NB4 (cell line): ENCODE data around the gene PLCXD1.
"Not testable (repeated sequence)": the region's sequence is repeated elsewhere in the genome, so short reads cannot be mapped to it uniquely, and the experiment has no call there.

Source experiments
- CTCF ChIP-seq: IDR thresholded peaks from one replicate; pipeline ENCODE4 v1.5.1; 2012; ENCODE audit warnings: low read depth, low read length
- MAX ChIP-seq: IDR thresholded peaks from 2 replicates; pipeline ENCODE4 v1.6.1; 2011; ENCODE audit warnings: low read depth, low read length
- MYC ChIP-seq: IDR thresholded peaks from 2 replicates; pipeline ENCODE4 v1.6.1; 2011; ENCODE audit warnings: low read depth, low read length
- POLR2A ChIP-seq: IDR thresholded peaks from 2 replicates; pipeline ENCODE4 v1.6.1; 2011; ENCODE audit warnings: mild to moderate bottlenecking; ENCODE audit not compliant: insufficient read length; ENCODE audit errors: extremely low read depth

- TF ChIP-seq CTCF, POLR2A, MYC, MAX: not testable (repeated sequence)
These were observed 49.1 kb downstream of the PLCXD1 start for GRCh38 chrX:330141-330725.
